GM06990 (cell line): ENCODE data around the gene ETDC.

Experiments
- DNase-seq: peaks from one replicate; pipeline ENCODE4 v3.0.0-alpha.2; 2011; ENCODE audit not compliant: insufficient read length; ENCODE audit errors: extremely low read depth
- H3K27me3 ChIP-seq: replicated peaks from 2 replicates; pipeline ENCODE4 v1.6.0; 2011; ENCODE audit warnings: low read length; ENCODE audit not compliant: control insufficient read depth, insufficient read depth
- H3K36me3 ChIP-seq: 2 replicates; pipeline ENCODE4 v1.5.1; 2011; ENCODE audit warnings: low read length; ENCODE audit not compliant: control insufficient read depth, insufficient read depth
- H3K4me3 ChIP-seq: replicated peaks from 2 replicates; pipeline ENCODE4 v1.5.1; 2011; ENCODE audit warnings: low read depth, mild to moderate bottlenecking, control low read depth, low read length
- TF ChIP-seq, protein P1 (sequence below): IDR thresholded peaks from 2 replicates; pipeline ENCODE4 v1.5.1; 2011; ENCODE audit warnings: low read length, control low read depth, mild to moderate bottlenecking, inconsistent platforms; ENCODE audit not compliant: insufficient read depth, poor library complexity, severe bottlenecking

Gene ETDC

DNA sequence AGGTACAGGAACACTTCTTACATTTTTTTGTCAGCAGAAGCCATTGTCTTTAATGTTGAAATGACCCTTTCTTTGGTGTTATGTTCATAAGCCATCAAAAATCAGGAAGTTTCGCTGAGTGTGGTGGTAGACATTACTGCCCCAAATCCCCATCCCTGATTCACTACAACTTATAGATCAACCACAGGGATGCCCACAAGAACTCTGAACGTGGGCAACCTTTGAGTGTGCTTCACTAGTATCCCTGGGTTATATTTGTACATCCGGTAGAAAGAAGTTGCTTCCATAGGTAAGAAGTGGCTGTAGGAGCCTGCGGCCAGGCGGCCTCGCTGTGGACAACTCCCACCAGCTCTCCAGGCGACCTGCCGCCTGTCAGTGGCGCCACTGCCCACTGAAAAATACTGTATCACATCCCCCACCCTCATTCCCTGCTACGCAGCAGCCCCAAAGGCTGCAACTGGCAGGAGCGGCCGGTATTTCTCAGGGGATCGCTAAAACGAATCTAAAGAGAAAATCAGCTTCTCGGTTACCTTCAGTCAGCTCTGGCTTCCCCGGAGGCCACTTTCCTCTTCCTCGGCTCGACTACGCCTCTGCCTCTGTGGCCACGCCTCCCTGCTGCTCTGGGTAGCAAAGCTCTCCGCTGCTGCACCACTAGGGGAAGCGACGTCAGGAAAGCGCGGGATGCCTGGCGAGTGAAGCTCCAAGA is 13.9 kb upstream of the ETDC start:
- peak overlapping the region; percentile 62 for H3K4me3 ChIP-seq
- no peaks in the 10 kb centered on the region for H3K36me3 ChIP-seq

DNA sequence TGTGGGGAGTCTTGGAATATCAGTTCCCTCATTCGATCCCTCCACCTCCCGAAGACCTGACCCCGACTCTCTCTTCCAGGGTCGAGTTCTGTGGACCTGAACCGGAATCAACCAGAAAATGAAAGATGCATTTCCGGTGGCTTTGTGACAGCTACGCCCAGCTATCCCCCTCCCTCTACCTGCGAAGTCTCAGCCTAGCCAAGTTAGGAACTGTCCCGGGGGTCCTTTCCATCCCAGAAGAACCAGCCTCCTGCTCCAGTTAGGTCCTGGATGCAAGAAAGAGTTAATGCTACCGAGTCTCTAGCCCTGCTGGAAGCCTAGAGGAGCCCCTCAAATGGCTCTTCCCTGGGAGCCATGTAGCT is 13.4 kb upstream of the ETDC start:
- Histone ChIP-seq H3K36me3 (no peaks in the 10 kb centered on the region), H3K27me3 (no peaks in the 10 kb centered on the region), H3K4me3 (peak overlapping the region; percentile 62)
- DNase-seq: no peak
- TF ChIP-seq, protein P1, sequence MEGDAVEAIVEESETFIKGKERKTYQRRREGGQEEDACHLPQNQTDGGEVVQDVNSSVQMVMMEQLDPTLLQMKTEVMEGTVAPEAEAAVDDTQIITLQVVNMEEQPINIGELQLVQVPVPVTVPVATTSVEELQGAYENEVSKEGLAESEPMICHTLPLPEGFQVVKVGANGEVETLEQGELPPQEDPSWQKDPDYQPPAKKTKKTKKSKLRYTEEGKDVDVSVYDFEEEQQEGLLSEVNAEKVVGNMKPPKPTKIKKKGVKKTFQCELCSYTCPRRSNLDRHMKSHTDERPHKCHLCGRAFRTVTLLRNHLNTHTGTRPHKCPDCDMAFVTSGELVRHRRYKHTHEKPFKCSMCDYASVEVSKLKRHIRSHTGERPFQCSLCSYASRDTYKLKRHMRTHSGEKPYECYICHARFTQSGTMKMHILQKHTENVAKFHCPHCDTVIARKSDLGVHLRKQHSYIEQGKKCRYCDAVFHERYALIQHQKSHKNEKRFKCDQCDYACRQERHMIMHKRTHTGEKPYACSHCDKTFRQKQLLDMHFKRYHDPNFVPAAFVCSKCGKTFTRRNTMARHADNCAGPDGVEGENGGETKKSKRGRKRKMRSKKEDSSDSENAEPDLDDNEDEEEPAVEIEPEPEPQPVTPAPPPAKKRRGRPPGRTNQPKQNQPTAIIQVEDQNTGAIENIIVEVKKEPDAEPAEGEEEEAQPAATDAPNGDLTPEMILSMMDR: no peak

More for the DNA sequence above, 13.9 kb upstream of the ETDC start:
- peak; percentile 50 for DNase-seq
- TF ChIP-seq, protein P1: no peak
- no peaks in the 10 kb centered on the region for H3K27me3 ChIP-seq

DNA sequence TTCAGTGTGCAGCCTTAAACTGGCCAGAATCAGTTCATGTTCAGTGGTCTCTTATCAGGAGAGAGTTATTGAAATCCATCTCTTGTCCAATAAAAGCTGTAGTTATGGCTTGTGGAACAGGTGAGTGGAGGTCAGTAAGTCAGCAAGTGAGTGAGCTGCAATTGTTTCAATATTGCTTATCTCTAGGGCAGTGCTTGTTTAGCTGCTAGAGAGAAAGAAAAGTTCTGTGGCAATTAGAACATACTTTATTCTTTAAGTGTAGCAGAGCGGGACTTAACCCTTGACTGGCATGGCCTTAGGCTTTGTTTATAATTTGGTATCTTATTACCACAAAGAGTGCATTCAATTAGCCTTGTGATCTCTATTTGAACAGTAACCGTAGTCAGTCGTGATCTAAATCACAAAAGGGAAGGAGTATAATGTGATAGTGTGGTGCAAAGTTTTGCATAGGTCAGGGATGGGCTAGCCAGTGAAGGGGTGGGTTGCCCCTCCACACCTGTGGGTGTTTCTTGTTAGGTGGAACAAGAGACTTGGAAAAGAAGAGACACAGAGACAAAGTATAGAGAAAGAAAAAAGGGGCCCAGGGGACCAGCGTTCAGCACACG is 6.9 kb upstream of the ETDC start:
- Histone ChIP-seq H3K4me3 (no peak overlapping the region), H3K27me3 (no peaks in the 10 kb centered on the region), H3K36me3 (no peaks in the 10 kb centered on the region)
- TF ChIP-seq, protein P1: no peak
- DNase-seq: no peak

DNA sequence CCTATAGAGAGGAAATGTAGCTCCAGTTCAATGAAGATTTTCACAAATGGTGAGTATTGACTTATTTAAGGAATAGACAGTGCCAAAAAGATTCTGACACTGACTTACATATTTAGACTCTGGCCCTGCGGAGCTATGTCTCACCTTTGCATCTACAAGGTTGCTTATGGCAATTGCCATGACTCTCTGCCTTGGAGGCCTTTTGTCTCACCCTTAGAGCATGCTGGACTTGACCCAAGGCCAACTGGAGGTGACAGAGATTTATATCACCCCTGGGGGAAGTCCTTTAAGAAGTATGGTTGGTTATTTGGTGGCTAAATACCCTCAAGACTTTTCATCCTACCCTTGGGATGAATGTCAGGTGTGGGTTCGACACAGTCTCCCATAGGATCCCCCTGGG is 4.5 kb upstream of the ETDC start:
- TF ChIP-seq, protein P1: no peak
- DNase-seq: no peak
- H3K36me3 ChIP-seq: no peaks in the 10 kb centered on the region
- H3K27me3 ChIP-seq: no peaks in the 10 kb centered on the region
- H3K4me3 ChIP-seq: no peak overlapping the region

DNA sequence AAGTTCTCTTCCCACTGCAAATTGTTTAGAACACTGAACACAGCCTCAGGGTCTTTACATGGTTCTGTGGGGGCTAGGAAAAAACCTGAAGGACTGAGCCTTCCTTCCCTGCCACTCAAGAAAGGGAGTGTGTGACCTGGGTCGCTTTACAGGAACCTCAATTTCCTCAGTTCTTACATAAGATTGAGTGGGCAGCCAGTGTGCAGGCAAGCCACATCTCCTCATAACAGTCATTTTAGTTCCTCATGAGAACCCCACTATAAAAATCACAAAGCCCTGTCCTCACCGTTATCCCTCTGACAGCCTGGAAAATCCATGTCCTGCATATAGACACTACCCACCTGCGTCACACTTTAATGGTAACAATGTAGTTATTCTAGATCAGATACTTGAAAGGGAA is 2.1 kb upstream of the ETDC start:
- no peak for DNase-seq
- TF ChIP-seq, protein P1: no peak

More for the DNA sequence above, 2.1 kb upstream of the ETDC start:
- Histone ChIP-seq H3K27me3 (no peaks in the 10 kb centered on the region), H3K4me3 (no peak overlapping the region), H3K36me3 (no peaks in the 10 kb centered on the region)
